Mesothelial cell of epicardium (in vitro differentiated cells): ENCODE data around the gene PCDHGC3. TPM values are rescaled to one million over a fixed set of nuclear protein-coding genes. Genes with fewer than 3 reads are reported as not detected.

Experiments used
- DNase-seq, 2 experiments: peaks; one replicate each; pipeline ENCODE4 v3.0.0; 2021; ENCODE audit warnings: low spot score in 2 of 2; ENCODE audit not compliant: unreplicated experiment in 2 of 2
- H3K27ac Mint-ChIP-seq: 2 replicates; pipeline ENCODE4 v1.8.0; 2021; ENCODE audit warnings: mixed read lengths
- H3K27me3 Mint-ChIP-seq: 2 replicates; pipeline ENCODE4 v1.8.0; 2021; ENCODE audit warnings: low read depth, mixed read lengths
- H3K36me3 Mint-ChIP-seq: 2 replicates; pipeline ENCODE4 v1.8.0; 2021; ENCODE audit warnings: mixed read lengths
- H3K4me1 Mint-ChIP-seq: 2 replicates; pipeline ENCODE4 v1.8.0; 2021; ENCODE audit warnings: mixed read lengths
- H3K4me3 Mint-ChIP-seq: 2 replicates; pipeline ENCODE4 v1.8.0; 2021; ENCODE audit warnings: mild to moderate bottlenecking, moderate library complexity, mixed read lengths
- H3K9me3 Mint-ChIP-seq: 2 replicates; pipeline ENCODE4 v1.8.0; 2021; ENCODE audit warnings: mixed read lengths
- CTCF ChIP-seq: fragments of 200-600 bp; sonication (generic); IDR thresholded peaks from one replicate; pipeline ENCODE4 v1.5.0; 2021; ENCODE audit warnings: antibody characterized with exemption; ENCODE audit not compliant: unreplicated experiment
- total RNA-seq: library from RNA; stranded (reverse); gene quantifications from 3 replicates; pipeline ENCODE4 v1.2.1, GENCODE V29; 2021

Gene PCDHGC3
- total RNA-seq, 1 donor from 2014 or later = 82.9 TPM

- Mint-ChIP-seq H3K4me1 (peaks cover 60% of the 10 kb centered on the region), H3K27me3 (no peaks in the 10 kb centered on the region)
These were observed 35.3 kb downstream of the PCDHGC3 start for GRCh38 chr5:141510850-141511601.

GRCh38 chr5:141511771-141512325 is 36.1 kb downstream of the PCDHGC3 start:
- Mint-ChIP-seq H3K27ac (peak overlapping the region; percentile 48), H3K9me3 (no peaks in the 10 kb centered on the region), H3K4me3 (no peak overlapping the region), H3K36me3 (peaks cover 9% of the 10 kb centered on the region), H3K4me1 (peaks cover 64% of the 10 kb centered on the region), H3K27me3 (no peaks in the 10 kb centered on the region)
- TF ChIP-seq CTCF = no peak
- DNase-seq = no peak

More at GRCh38 chr5:141510850-141511601, 35.3 kb downstream of the PCDHGC3 start:
- H3K4me3 Mint-ChIP-seq = no peak overlapping the region
- H3K27ac Mint-ChIP-seq = peak overlapping the region; percentile 48
- no peaks in the 10 kb centered on the region for H3K9me3 Mint-ChIP-seq
- no peak for TF ChIP-seq CTCF
- DNase-seq = no peak
- peaks cover 6% of the 10 kb centered on the region for H3K36me3 Mint-ChIP-seq

- H3K27ac Mint-ChIP-seq = peak overlapping the region; percentile 95
- peak; percentile 94 for TF ChIP-seq CTCF
- peak; percentile 79 to 91 for DNase-seq
- peaks cover 9% of the 10 kb centered on the region for H3K36me3 Mint-ChIP-seq
- H3K4me3 Mint-ChIP-seq = peak overlapping the region; percentile 79
- peaks cover 58% of the 10 kb centered on the region for H3K4me1 Mint-ChIP-seq
- H3K9me3 Mint-ChIP-seq = no peaks in the 10 kb centered on the region
- no peaks in the 10 kb centered on the region for H3K27me3 Mint-ChIP-seq
These were observed 36.7 kb downstream of the PCDHGC3 start for GRCh38 chr5:141512390-141512910.

- no peak for TF ChIP-seq CTCF
- Mint-ChIP-seq H3K4me3 (peak overlapping the region; percentile 79), H3K36me3 (peaks cover 10% of the 10 kb centered on the region), H3K4me1 (peaks cover 55% of the 10 kb centered on the region), H3K9me3 (no peaks in the 10 kb centered on the region), H3K27me3 (no peaks in the 10 kb centered on the region), H3K27ac (peak overlapping the region; percentile 95)
- DNase-seq = peak in 1 of 2 experiments; percentile 67
These were observed 37.3 kb downstream of the PCDHGC3 start for GRCh38 chr5:141512911-141513626.

GRCh38 chr5:141513627-141514329 is 38.0 kb downstream of the PCDHGC3 start:
- Mint-ChIP-seq H3K27ac (peak overlapping the region; percentile 95), H3K36me3 (peaks cover 12% of the 10 kb centered on the region), H3K4me3 (peak overlapping the region; percentile 79), H3K9me3 (no peaks in the 10 kb centered on the region), H3K27me3 (no peaks in the 10 kb centered on the region), H3K4me1 (peaks cover 50% of the 10 kb centered on the region)
- DNase-seq = peak; percentile 67 to 81
- TF ChIP-seq CTCF = no peak
